GM21786 (cell line): Measurements from ENCODE around the gene MS4A10.
"Not testable (repeated sequence)": the region's sequence is repeated elsewhere in the genome, so short reads cannot be mapped to it uniquely, and the experiment has no call there.

Experiments used
- ATAC-seq: cut with Tn5 transposase; IDR thresholded peaks from one replicate; pipeline ENCODE4 v1.9.1; 2021; ENCODE audit not compliant: unreplicated experiment

Gene MS4A10

GRCh38 chr11:60821827-60822599, 36.9 kb downstream of the MS4A10 start:
- peak; percentile 51 for ATAC-seq

- ATAC-seq: not testable (repeated sequence)
These were observed 38.7 kb downstream of the MS4A10 start for GRCh38 chr11:60823745-60824306.

- no peak for ATAC-seq
These were observed 40.0 kb downstream of the MS4A10 start for GRCh38 chr11:60825118-60825517.

- no peak for ATAC-seq
These were observed 40.7 kb downstream of the MS4A10 start for GRCh38 chr11:60825790-60826189.

GRCh38 chr11:60830478-60831142, 45.5 kb downstream of the MS4A10 start:
- ATAC-seq: no peak

- ATAC-seq: peak; percentile 81
These were observed 46.0 kb downstream of the MS4A10 start for GRCh38 chr11:60831143-60831500.

- no peak for ATAC-seq
These were observed 46.5 kb downstream of the MS4A10 start for GRCh38 chr11:60831501-60832079.

GRCh38 chr11:60834742-60835533, 49.8 kb downstream of the MS4A10 start:
- ATAC-seq: no peak

GRCh38 chr11:60835534-60835846, 50.4 kb downstream of the MS4A10 start:
- ATAC-seq: no peak

GRCh38 chr11:60836866-60837515, 51.9 kb downstream of the MS4A10 start:
- no peak for ATAC-seq

GRCh38 chr11:60838132-60838531, 53.0 kb downstream of the MS4A10 start:
- no peak for ATAC-seq

GRCh38 chr11:60840470-60841430, 55.6 kb downstream of the MS4A10 start:
- ATAC-seq: no peak

GRCh38 chr11:60841797-60842667, 56.9 kb downstream of the MS4A10 start, which contains the start of gene CCDC86:
Gene CCDC86, plus strand, starts transcription at chr11:60842113. Its CDS starts 12 bp downstream, at chr11:60842125.
- peak; percentile 68 for ATAC-seq

- no peak for ATAC-seq
These were observed 57.8 kb downstream of the MS4A10 start for GRCh38 chr11:60842668-60843600.

- ATAC-seq: no peak
These were observed 59.1 kb downstream of the MS4A10 start for GRCh38 chr11:60844045-60844869.

GRCh38 chr11:60844870-60845221, 59.7 kb downstream of the MS4A10 start:
- ATAC-seq: no peak

- ATAC-seq: no peak
These were observed 60.2 kb downstream of the MS4A10 start for GRCh38 chr11:60845338-60845737.
